H1 (cell line): Measurements from ENCODE around the gene TDRD1. TPM values are rescaled to one million over a fixed set of nuclear protein-coding genes. Genes with fewer than 3 reads are reported as not detected.

ENCODE experiments used
- CTCF ChIA-PET: fragments of 300-600 bp; sonication (Branson Sonifier 250); formaldehyde crosslinking; loops from one replicate; lab custom pipeline; 2021; ENCODE audit not compliant: partially characterized antibody; lab: Charles Lee
- POLR2A ChIA-PET: fragments of 300-600 bp; sonication (Branson Sonifier 250); formaldehyde crosslinking; loops from one replicate; lab custom pipeline; 2021; ENCODE audit warnings: inconsistent platforms; ENCODE audit not compliant: partially characterized antibody; lab: Charles Lee
- DNase-seq, 2 experiments: peaks; one replicate each; pipeline versions ENCODE4 v3.0.0 to v3.0.0-alpha.2; 2010 to 2022; ENCODE audit warnings: low spot score in 2 of 2, low read depth in 1 of 2, mixed read lengths in 1 of 2
- FAIRE-seq: peaks from 2 replicates; lab custom pipeline; 2011; peaks lifted over from hg19 to GRCh38; lab: Jason Lieb, UNC
- H2AFZ ChIP-seq: 2 replicates; pipeline ENCODE4 v1.8.1; 2012; ENCODE audit warnings: low read length, inconsistent platforms
- H2AK5ac ChIP-seq: 2 replicates; pipeline ENCODE4 v1.6.1; 2013; ENCODE audit warnings: low read depth, low read length
- H2BK120ac ChIP-seq: replicated peaks from 2 replicates; pipeline ENCODE3; 2013; ENCODE audit warnings: low read depth, low read length, inconsistent platforms
- H2BK12ac ChIP-seq: 2 replicates; pipeline ENCODE4 v1.6.1; 2013; ENCODE audit warnings: low read depth, low read length
- H2BK15ac ChIP-seq: 2 replicates; pipeline ENCODE4 v1.6.1; 2013; ENCODE audit warnings: low read length
- H2BK20ac ChIP-seq: 2 replicates; pipeline ENCODE4 v1.6.1; 2013; ENCODE audit warnings: low read length
- H2BK5ac ChIP-seq: 2 replicates; pipeline ENCODE4 v1.6.1; 2013; ENCODE audit warnings: low read depth, low read length
- H3K14ac ChIP-seq: 2 replicates; pipeline ENCODE4 v1.6.1; 2013; ENCODE audit warnings: inconsistent platforms; ENCODE audit not compliant: insufficient read length
- H3K18ac ChIP-seq: 2 replicates; pipeline ENCODE4 v1.6.1; 2013; ENCODE audit warnings: low read length; ENCODE audit errors: extremely low read depth
- H3K23ac ChIP-seq: 2 replicates; pipeline ENCODE4 v1.6.1; 2013; ENCODE audit warnings: inconsistent platforms; ENCODE audit not compliant: insufficient read length
- H3K23me2 ChIP-seq: 2 replicates; pipeline ENCODE4 v1.6.1; 2013; ENCODE audit warnings: low read depth, low read length
- H3K27ac ChIP-seq: 2 replicates; pipeline ENCODE4 v1.6.1; 2011; ENCODE audit warnings: low read depth, low read length, inconsistent platforms
- H3K27me3 ChIP-seq, 4 experiments: replicated peaks in 1 of 4; 1 replicate in 1 of 4; 2 replicates in 3 of 4; pipeline versions ENCODE4 v1.6.1 to v1.8.1; 2011 to 2013; ENCODE audit warnings: low read length in 3 of 4, mild to moderate bottlenecking in 3 of 4, inconsistent platforms in 2 of 4, mixed read lengths in 2 of 4, moderate library complexity in 1 of 4; ENCODE audit not compliant: control insufficient read depth in 3 of 4, insufficient read depth in 3 of 4; ENCODE audit errors: extremely low read depth in 1 of 4
- H3K36me3 ChIP-seq, 4 experiments: 2 replicates each; pipeline versions ENCODE4 v1.6.1 to v1.8.1; 2011 to 2013; ENCODE audit warnings: mild to moderate bottlenecking in 4 of 4, low read length in 3 of 4, moderate library complexity in 2 of 4, control low read depth in 1 of 4, inconsistent platforms in 1 of 4; ENCODE audit not compliant: insufficient read depth in 4 of 4, control insufficient read depth in 2 of 4
- H3K4ac ChIP-seq: replicated peaks from 2 replicates; pipeline ENCODE3; 2013; ENCODE audit warnings: low read length, low read depth, mixed read lengths, inconsistent platforms; ENCODE audit not compliant: insufficient read length
- H3K4me1 ChIP-seq, 4 experiments: replicated peaks in 1 of 4; 1 replicate in 1 of 4; 2 replicates in 3 of 4; pipeline versions ENCODE4 v1.6.1 to v1.8.1; 2011 to 2013; ENCODE audit warnings: low read length in 3 of 4, inconsistent platforms in 2 of 4, mixed read lengths in 1 of 4; ENCODE audit not compliant: insufficient read depth in 4 of 4, control insufficient read depth in 3 of 4
- H3K4me2 ChIP-seq, 2 experiments: 2 replicates each; pipeline versions ENCODE4 v1.6.1 to v1.8.1; 2011 to 2013; ENCODE audit warnings: low read depth in 2 of 2, low read length in 2 of 2, control low read depth in 1 of 2, inconsistent platforms in 1 of 2, mild to moderate bottlenecking in 1 of 2; ENCODE audit not compliant: insufficient read depth in 1 of 2
- H3K4me3 ChIP-seq, 4 experiments: fragments of 200-600, 300-600 bp in 1 of 4; sonication (generic), shearing (Covaris generic), sonication (Bioruptor Twin) in 1 of 4; 2 replicates each; pipeline versions ENCODE4 v1.5.1 to v1.8.1; 2011 to 2016; ENCODE audit warnings: low read length in 4 of 4, low read depth in 3 of 4, control low read depth in 2 of 4, inconsistent platforms in 2 of 4, mild to moderate bottlenecking in 2 of 4, mixed read lengths in 1 of 4, moderate library complexity in 1 of 4; ENCODE audit not compliant: insufficient read depth in 2 of 4; ENCODE audit errors: extremely low read depth in 1 of 4
- H3K56ac ChIP-seq: replicated peaks from 2 replicates; pipeline ENCODE3; 2013; ENCODE audit warnings: low read depth, mild to moderate bottlenecking, mixed read lengths, low read length, inconsistent platforms; ENCODE audit not compliant: insufficient read length
- H3K79me1 ChIP-seq: 2 replicates; pipeline ENCODE4 v1.6.1; 2013; ENCODE audit warnings: low read depth, low read length, control low read depth
- H3K79me2 ChIP-seq, 2 experiments: 2 replicates each; pipeline versions ENCODE4 v1.6.1 to v1.8.1; 2012 to 2013; ENCODE audit warnings: low read length in 2 of 2, mild to moderate bottlenecking in 2 of 2, inconsistent platforms in 1 of 2; ENCODE audit not compliant: insufficient read depth in 2 of 2, control insufficient read depth in 1 of 2
- H3K9ac ChIP-seq, 4 experiments: replicated peaks in 1 of 4; 1 replicate in 1 of 4; 2 replicates in 3 of 4; pipeline versions ENCODE4 v1.6.1 to v1.8.1; 2011 to 2013; ENCODE audit warnings: low read depth in 3 of 4, low read length in 3 of 4, control low read depth in 2 of 4, mild to moderate bottlenecking in 2 of 4, moderate library complexity in 2 of 4, inconsistent platforms in 1 of 4; ENCODE audit errors: extremely low read depth in 1 of 4
- H3K9me3 ChIP-seq, 2 experiments: 2 replicates each; pipeline versions ENCODE4 v1.6.1 to v1.8.1; 2012 to 2013; ENCODE audit warnings: mild to moderate bottlenecking in 2 of 2, moderate library complexity in 2 of 2, control low read depth in 1 of 2, inconsistent platforms in 1 of 2, low read depth in 1 of 2, low read length in 1 of 2, mixed read lengths in 1 of 2; ENCODE audit not compliant: insufficient read depth in 2 of 2
- H4K20me1 ChIP-seq, 2 experiments: replicated peaks in 1 of 2; 2 replicates each; pipeline versions ENCODE3 to v1.8.1; 2011 to 2013; ENCODE audit warnings: inconsistent platforms in 2 of 2, low read length in 2 of 2, mild to moderate bottlenecking in 1 of 2; ENCODE audit not compliant: insufficient read depth in 2 of 2, control insufficient read depth in 1 of 2
- H4K5ac ChIP-seq: 2 replicates; pipeline ENCODE4 v1.6.1; 2013; ENCODE audit warnings: low read length, low read depth, mixed read lengths, inconsistent platforms; ENCODE audit not compliant: insufficient read length
- H4K8ac ChIP-seq: 2 replicates; pipeline ENCODE4 v1.8.0; 2013; ENCODE audit warnings: mild to moderate bottlenecking, moderate library complexity, low read length, inconsistent platforms; ENCODE audit not compliant: insufficient read depth; ENCODE audit errors: extremely low read depth
- H4K91ac ChIP-seq: replicated peaks from 2 replicates; pipeline ENCODE3; 2013; ENCODE audit warnings: low read length, mixed read lengths, inconsistent platforms; ENCODE audit not compliant: insufficient read length
- BCL11A ChIP-seq, 2 experiments: IDR thresholded peaks; one replicate each; pipeline ENCODE4 v1.6.1; 2011; ENCODE audit warnings: low read depth in 2 of 2, low read length in 2 of 2, mild to moderate bottlenecking in 2 of 2
- CHD2 ChIP-seq: IDR thresholded peaks from 2 replicates; pipeline ENCODE4 v1.6.1; 2012; ENCODE audit warnings: low read length, improper control_type of control experiment
- EGR1 ChIP-seq: IDR thresholded peaks from 2 replicates; pipeline ENCODE4 v1.6.1; 2011; ENCODE audit warnings: low read depth, low read length, borderline replicate concordance
- JUN ChIP-seq: IDR thresholded peaks from 2 replicates; pipeline ENCODE4 v1.6.1; 2011; ENCODE audit warnings: low read depth, mild to moderate bottlenecking, improper control_type of control experiment, low read length
- SIRT6 ChIP-seq: IDR thresholded peaks from one replicate; pipeline ENCODE4 v1.7.1; 2012; ENCODE audit warnings: low read length, inconsistent platforms
- SP2 ChIP-seq: IDR thresholded peaks from 2 replicates; pipeline ENCODE4 v1.6.1; 2012; ENCODE audit warnings: mild to moderate bottlenecking, low read length, inconsistent platforms
- TBP ChIP-seq: IDR thresholded peaks from 2 replicates; pipeline ENCODE4 v1.6.1; 2011; ENCODE audit warnings: low read depth, low read length, improper control_type of control experiment
- TCF12 ChIP-seq: IDR thresholded peaks from 2 replicates; pipeline ENCODE4 v1.6.1; 2011; ENCODE audit warnings: low read depth, mild to moderate bottlenecking, low read length
- WGBS, 2 experiments: shearing (Covaris generic) in 1 of 2; methylation state at CpG; one replicate each; pipeline versions ENCODE4 v1.1.6 to v1.1.7; 2013 to 2015; ENCODE audit warnings: low lambda C conversion rate in 2 of 2, mixed read lengths in 2 of 2, inconsistent platforms in 1 of 2, low coverage in 1 of 2, missing lambda C conversion rate in 1 of 2; ENCODE audit not compliant: insufficient replicate concordance in 2 of 2, insufficient coverage in 1 of 2, insufficient read length in 1 of 2; ENCODE audit errors: extremely low coverage in 1 of 2, missing lambda C conversion rate in 1 of 2; 5-methylcytosine and 5-hydroxymethylcytosine counted together
- polyA plus RNA-seq, 7 experiments: library from polyadenylated mRNA; depleted of rRNA in 3 of 7; stranded (reverse) in 5 of 7; unstranded in 2 of 7; fragments of >200 nt in 5 of 7; fragments of 200-250 nt in 2 of 7; gene quantifications; 1 replicate in 5 of 7; 2 replicates in 1 of 7; 4 replicates in 1 of 7; pipeline versions ENCODE4 v1.2.1 to v1.2.3, GENCODE V29; 2011 to 2013; ENCODE audit warnings: missing spikeins in 2 of 7, mixed read lengths in 2 of 7
- total RNA-seq: library from RNA; stranded (reverse); fragmentation: NEBNext Ultra II Directional; extraction: Animal tissue kit (Norgen Biotek cat#: 25700); gene quantifications from 2 replicates; pipeline ENCODE4 v1.2.1, GENCODE V29; 2021

Gene TDRD1
- total and polyA plus RNA-seq, 2 of the 8 experiments (the other 6 are each of a cell fraction or from before 2014, with no cell fraction given) = 0.02 to 0.71 TPM

- CTCF ChIA-PET = interaction anchor here (0.6 to 2.2 kb wide), 5 partner anchors 11 to 121 kb away, joined by 3 to 6 read pairs (median 5); no protein-coding TSS in a partner anchor
Measured at GRCh38 chr10:114266521-114266920, 87.4 kb downstream of the TDRD1 start.

More at GRCh38 chr10:114266521-114266920, 87.4 kb downstream of the TDRD1 start:
- Histone ChIP-seq H4K91ac (no peak overlapping the region), H4K20me1 (no peaks in the 10 kb centered on the region), H3K4me2 (no peak overlapping the region), H2BK15ac (no peak overlapping the region), H3K56ac (no peak overlapping the region), H2BK20ac (no peak overlapping the region), H3K4me3 (no peak overlapping the region), H3K23ac (no peak overlapping the region), H3K79me1 (no peaks in the 10 kb centered on the region), H3K27me3 (no peaks in the 10 kb centered on the region), H2BK120ac (no peak overlapping the region), H3K9me3 (no peaks in the 10 kb centered on the region), H4K5ac (no peak overlapping the region), H2BK12ac (no peak overlapping the region), H3K23me2 (0 out of 2 replicates have a peak, but pooled peaks cover 2% of the 10 kb centered on the region), H3K14ac (no peak overlapping the region), H2AK5ac (no peak overlapping the region), H3K4ac (no peak overlapping the region), H3K9ac (no peak overlapping the region), H3K4me1 (no peaks in the 10 kb centered on the region), H3K36me3 (no peaks in the 10 kb centered on the region), H3K79me2 (no peaks in the 10 kb centered on the region), H2AFZ (no peak overlapping the region), H3K27ac (no peak overlapping the region; the same call in 1 of the 2 replicates), H3K18ac (no peak overlapping the region), H2BK5ac (no peak overlapping the region), H4K8ac (no peak overlapping the region)
- POLR2A ChIA-PET = interaction anchor here (0.7 kb wide), 1 partner anchor 179 kb away, joined by 3 read pairs; no protein-coding TSS in a partner anchor
- no peak for DNase-seq
- TF ChIP-seq JUN (no peak), SIRT6 (no peak), TBP (no peak), TCF12 (no peak), SP2 (no peak), BCL11A (IDR thresholded peaks at IDR 0.05; ENCODE audit: low read depth in 2 of 2, low read length in 2 of 2) (no peak), EGR1 (no peak), CHD2 (no peak)
- 83% methylated on average over 5 of the region's 5 CpGs; no CpG with 5 or more reads in 1 of the 2 experiments for WGBS, 2 experiments
- no peak for FAIRE-seq
